ENCODE results near the gene ARMC9.

GRCh38 chr2:231397928-231398294 lies 199.5 kb downstream of the ARMC9 start:
- TF ChIP-seq, protein P1, sequence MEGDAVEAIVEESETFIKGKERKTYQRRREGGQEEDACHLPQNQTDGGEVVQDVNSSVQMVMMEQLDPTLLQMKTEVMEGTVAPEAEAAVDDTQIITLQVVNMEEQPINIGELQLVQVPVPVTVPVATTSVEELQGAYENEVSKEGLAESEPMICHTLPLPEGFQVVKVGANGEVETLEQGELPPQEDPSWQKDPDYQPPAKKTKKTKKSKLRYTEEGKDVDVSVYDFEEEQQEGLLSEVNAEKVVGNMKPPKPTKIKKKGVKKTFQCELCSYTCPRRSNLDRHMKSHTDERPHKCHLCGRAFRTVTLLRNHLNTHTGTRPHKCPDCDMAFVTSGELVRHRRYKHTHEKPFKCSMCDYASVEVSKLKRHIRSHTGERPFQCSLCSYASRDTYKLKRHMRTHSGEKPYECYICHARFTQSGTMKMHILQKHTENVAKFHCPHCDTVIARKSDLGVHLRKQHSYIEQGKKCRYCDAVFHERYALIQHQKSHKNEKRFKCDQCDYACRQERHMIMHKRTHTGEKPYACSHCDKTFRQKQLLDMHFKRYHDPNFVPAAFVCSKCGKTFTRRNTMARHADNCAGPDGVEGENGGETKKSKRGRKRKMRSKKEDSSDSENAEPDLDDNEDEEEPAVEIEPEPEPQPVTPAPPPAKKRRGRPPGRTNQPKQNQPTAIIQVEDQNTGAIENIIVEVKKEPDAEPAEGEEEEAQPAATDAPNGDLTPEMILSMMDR (IDR thresholded peaks at IDR 0.05) = no peak
- TF ChIP-seq POLR2A (IDR thresholded peaks at IDR 0.05) = no peak

Measured in heart left ventricle (tissue), 13 donors.